CD1c-positive myeloid dendritic cell (primary cell): ENCODE measurements around the gene BACE2.
"Not testable (repeated sequence)": the region's sequence is repeated elsewhere in the genome, so short reads cannot be mapped to it uniquely, and the experiment has no call there.

Source experiments
- DNase-seq: peaks from one replicate; pipeline ENCODE4 v3.0.0-alpha.2; 2016; ENCODE audit errors: extremely low spot score

Gene BACE2

DNA sequence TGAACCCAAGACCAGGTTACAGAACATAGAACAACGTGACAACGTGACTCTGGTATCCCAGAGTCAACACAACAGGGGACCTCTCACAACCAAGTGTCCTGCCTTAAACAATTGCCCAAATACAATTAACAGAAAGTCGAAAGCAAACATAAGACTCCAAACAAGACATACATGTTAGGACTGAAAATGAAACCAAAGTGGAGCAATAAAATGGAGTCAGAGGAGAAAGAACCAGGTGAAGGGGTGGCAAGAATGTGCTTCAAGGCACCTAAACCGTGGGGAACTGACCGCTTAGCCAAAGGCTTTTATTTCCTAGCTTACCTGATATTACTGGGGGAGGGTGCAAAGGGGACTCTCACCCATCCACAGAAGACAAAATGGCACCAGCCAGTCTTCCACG is 17.8 kb downstream of the BACE2 start:
- no peak for DNase-seq

DNA sequence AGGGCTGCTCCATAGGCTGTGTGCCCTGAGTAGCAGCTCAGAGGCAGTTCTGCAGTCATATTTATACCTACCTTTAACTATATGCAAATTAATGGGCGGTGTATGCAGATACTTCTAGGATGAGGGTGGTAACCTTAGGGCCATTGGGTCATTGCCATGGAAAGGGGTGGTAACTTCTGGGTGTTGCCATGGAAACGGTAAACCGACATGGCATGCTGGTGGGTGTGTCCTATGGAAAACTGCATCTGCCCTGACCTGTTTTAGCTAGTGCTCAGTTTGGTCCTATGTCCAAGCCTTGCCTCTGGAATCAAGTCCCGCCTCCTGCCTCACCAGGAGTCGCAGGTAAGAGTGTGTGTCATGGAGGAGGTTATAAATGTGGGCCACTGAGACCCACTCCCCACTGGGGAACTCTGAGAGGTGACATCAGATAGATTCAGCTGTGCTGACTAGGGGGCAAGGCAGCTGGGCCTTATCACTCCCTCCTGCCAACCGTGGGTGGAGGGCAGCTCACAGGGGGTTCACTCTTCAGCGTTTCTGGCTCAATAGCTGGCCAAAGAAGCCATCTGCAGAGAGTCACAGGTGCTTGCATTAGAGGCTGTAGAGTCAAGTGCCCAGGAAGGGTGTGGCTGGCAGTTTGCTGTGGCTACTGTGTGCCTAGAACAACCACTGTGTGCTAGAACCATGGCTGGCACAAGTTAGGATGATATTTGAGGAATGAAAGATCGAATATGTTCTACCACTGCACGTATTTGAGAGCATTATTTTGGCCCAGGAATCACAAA is 19.0 kb downstream of the BACE2 start:
- DNase-seq: no peak

DNA sequence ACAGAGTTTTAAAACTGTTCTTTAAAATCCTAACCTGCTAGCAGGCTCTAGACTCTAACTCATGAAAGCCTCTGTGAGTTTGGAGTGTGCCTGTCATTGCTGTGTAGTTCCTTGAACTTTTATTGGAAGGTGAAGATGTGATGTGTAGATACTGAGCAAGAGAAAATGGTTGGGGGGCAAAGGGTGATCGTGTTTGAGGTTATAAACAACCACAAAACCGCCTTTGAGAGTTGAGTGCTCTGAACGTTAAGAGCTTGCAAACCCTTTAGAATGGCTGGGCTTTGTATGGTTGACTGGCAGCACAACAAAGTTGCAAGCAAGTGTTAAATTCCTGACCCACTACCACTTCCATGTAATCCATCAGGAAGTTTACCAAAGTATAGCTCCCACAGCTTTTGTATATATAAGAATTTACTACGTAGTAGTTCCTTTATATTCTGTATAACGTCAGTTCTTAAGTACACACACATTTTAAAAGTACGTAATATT is 19.6 kb downstream of the BACE2 start:
- DNase-seq: no peak

DNA sequence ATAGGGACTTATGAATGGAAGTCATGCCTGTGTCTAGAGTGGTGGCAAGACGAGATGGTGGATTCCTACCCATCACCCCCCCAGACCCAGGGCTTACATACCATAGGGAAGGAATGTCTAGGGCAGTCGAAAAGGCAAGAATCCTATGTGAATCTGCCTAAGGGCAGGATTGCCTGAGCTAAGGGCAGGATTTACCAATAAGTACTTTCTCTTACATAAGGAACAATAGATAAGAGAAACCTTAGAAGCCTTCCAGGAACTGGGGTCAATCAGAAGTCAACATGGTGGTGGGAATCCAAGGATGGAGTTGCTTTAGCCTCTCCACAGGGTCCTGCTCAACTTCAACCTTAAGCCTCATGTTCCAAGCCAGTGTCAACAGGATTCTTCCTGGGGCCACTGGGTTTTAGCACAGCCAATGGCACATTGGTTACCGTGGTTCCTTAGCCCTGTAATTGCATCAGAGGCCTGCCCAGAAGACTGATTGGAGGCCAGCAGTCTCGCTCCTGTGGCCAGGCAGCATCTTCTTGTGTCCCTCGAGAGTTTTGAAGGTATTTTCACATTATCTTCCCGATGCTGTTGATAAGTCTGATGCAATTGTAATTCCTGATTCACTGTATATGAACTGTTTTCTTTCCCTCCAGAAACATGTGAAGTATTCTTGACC is 20.7 kb downstream of the BACE2 start:
- no peak for DNase-seq

DNA sequence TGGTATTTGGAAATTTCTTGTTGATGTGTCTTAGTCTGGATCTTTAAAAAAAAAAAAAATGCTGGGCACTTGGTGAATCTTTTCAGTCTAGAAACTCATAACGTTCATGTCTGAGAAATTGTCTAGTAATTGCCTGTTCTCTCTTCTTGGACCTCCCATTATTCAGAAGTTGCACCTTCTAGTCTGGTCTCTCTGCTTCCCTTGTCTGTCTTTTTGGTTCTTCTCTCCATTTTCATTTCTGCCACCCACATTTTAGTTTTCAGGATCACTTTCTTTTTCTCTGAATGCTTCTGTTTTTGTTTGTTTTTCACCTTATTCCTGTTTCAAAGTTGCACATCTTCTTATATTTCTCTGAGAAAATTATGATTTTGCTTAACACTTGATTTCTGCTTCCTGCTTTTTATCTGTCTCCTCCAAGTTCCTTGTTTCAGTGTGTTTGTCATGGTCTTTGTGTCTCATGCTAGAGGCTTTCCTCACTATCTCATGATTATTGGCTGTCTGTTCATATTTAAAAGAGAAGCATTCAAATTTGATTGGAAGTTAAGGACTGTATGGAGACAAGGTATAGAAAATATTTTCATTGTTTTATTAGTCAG is 21.3 kb downstream of the BACE2 start:
- no peak for DNase-seq

DNA sequence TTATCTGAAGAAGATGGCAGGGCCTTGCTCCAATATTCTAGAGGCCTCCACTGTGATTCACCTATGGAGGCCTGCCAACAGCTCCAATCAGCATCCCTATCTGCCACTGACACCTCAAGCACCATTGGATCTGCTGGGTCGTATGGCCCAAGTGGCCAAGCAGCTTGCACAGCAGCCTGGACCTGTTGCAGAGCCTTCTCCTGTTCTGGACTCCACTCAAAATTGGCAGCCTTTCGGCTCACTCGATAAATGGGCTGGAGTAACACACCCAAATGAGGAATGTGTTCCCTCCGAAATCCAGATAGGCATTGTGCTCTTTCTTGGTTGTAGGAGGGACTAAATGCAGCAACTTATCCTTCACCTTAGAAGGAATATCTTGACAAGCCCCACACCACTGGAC is 24.6 kb downstream of the BACE2 start:
- DNase-seq: not testable (repeated sequence)

DNA sequence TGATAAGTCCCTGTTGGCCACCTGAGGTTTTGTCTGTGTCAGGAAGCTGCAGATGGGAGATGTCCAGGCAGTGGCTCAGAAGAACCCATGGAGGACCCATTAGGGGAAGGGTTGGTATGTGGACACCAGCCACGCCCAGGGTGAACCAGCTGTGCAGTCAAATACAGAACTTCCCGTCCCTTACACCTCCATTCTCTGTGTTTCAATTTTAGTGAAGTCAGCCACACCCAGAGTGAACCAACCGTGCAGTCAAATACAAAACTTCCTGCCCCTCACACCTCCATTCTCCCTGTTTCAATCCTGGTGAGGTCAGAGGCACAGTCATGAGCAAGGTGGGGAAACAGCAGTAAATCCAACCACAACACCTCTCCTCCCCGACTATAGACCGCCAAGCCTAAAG is 27.4 kb downstream of the BACE2 start:
- DNase-seq: no peak

DNA sequence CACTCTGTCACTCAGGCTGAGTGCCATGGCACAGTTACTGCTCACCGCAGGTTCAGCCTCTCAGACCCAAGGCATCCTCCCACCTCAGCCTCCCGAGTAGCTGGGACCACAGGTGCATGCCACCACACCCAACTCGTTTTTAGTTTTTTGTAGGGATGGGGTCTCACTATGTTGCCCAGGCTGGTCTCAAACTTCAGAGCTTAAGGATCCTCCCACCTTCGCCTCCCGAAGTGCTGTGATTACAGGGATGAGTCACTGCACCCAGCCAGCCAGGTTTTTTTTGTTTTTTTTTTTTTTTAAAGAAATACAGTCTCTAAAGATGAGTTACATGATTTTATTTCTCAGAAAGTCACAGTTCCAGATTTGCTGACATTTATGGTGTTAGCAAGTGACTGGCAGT is 29.0 kb downstream of the BACE2 start:
- no peak for DNase-seq

DNA sequence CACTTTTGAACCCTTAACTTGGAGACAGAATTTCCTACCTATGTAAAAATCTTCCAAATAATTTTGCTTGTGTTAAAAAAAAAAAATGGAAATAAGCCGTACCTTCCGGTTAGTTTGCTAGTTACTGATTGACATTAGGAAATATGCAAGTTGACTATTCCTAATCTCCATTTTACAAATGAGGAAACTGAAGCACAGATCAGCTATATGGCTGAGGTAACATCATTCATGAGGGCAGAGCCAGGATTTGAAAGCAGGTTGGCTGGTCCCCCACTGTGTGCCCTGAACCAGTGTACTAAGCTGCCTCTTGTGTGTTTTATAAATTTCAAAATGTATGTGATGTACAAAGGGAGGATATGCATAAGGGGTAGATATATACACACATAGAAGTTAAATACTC is 29.6 kb downstream of the BACE2 start:
- no peak for DNase-seq

DNA sequence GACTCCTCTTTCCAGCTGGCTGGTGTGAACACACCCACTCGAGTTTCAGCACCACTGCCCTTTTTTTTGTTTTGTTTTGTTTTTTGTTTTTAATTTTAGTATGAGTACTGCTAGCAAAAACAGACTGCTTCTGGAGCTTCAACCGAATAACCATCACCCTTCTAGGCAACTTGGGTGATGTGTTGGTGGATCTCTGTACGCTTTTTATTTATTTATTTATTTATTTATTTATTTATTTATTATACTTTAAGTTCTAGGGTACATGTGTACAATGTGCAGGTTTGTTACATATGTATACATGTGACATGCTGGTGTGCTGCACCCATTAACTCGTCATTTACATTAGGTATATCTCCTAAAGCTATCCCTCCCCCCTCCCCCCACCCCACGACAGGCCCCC is 30.7 kb downstream of the BACE2 start:
- not testable (repeated sequence) for DNase-seq

DNA sequence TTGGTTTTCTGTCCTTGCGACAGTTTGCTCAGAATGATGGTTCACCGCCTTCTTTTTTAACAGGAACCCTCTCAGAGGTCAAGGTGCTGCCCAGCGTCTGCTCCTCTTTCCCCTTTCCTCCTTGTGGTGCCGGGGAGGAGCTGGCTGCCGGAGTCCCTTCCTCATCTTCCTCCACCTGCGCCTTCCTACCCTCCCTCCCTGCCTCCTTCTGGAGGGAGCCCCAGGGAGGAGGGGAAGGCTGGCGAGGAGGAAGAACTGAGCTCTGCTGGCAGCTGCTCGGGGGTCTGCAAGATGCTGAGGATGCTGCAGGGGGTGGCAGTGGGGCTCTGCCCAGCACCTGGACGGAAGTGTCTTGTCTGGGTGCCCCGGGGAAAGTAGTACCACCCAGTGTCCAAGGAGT is 31.2 kb downstream of the BACE2 start:
- DNase-seq: no peak

DNA sequence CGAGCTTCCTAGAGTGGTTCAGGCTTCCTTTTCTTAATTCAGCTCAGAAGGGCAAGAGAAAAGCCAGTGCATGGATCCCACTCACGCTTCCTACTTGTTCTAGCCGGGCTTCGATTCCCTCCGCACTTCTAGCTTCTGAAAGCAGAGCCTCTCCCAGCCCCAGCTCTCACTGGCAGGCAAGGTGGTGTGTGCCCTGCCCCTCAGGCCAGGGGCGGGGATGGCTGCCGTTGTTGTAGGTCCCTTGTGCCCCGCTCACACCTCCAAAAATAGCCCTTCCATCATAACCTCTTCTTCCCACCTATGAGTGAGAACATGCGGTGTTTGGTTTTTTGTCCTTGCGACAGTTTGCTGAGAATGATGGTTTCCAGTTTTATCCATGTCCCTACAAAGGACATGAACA is 31.6 kb downstream of the BACE2 start:
- DNase-seq: no peak

DNA sequence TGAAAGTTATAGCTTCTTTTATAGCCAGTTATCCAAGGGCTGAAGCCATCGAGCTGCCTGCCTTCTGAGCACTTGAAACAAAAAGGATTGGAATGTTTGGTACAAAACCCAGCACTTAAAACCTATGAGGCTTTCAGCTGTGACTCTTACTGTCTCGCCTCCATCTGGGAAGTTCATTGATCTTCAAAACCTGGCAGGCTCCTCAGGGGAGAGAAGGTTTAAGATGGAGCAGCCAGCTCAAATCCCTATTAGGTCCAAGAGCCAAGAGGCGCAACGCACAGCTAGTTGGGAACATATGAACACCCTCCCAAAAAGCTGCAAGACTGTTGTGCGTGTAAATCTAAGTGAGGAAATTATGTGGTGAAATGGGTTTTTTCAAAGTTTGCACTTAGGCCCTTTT is 33.4 kb downstream of the BACE2 start:
- no peak for DNase-seq

DNA sequence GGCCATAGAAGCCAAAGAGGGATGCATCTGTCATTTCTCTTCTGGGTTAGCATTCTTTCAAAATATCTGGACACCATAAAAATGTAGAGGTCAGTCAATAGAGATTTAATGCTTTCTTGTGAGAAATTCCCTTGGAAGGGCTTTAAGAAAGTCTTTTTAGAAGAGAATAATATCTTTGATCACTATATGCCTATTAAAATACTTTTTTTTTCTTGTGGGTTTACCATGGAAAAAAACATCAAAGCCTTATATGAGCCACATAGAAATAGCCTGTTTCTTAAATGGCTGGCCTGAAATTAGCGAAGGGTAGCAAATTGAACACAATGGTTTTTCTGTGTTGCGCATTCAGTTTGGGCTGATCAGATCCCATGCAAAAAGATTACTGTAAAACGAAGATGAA is 36.8 kb downstream of the BACE2 start:
- no peak for DNase-seq

DNA sequence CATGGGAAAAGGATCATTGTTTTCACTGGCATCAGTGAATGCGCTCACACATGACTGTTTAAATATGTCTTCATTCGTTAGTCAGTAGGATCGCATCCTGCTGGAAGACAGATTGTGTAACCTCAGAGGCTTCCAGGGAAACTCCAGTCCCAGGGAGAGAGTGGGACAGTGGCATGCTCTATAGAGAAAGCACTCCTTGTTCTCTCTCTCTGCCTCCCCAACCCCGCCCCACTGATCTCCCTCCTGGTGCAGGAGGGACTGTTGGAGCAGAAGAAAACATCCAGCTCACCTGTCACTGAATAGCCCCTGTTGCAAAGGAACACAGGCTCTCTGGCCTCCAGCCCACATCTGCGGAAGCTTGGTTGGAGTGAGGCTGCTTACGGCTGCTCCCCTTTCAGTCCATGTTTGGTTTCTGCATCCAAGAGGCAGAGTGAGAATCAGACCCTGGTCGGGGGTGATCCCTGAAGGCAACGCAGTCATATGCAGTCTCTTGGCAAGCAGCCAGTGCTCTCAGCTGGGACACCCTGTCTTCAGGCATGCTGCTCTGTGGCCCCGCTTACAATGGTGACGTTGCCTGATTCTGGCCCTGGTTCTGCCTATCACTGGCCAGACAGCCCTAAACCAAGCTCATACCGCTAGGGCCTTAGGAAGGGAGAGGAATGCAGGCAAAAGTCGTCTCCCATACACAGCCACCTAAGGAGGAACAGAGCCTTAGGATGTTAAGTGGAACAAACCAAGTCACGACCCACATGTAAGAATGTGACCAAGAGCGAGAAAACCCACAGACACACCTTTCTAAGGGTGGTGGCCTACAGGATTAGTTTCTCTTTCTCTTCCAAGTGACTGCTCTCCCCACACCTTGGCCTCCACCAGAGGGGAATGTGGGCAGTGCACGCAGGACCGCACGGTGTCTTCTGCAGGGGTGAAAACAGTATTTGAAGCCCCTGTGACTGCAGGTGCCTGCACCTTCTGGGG is 39.7 kb downstream of the BACE2 start:
- no peak for DNase-seq

DNA sequence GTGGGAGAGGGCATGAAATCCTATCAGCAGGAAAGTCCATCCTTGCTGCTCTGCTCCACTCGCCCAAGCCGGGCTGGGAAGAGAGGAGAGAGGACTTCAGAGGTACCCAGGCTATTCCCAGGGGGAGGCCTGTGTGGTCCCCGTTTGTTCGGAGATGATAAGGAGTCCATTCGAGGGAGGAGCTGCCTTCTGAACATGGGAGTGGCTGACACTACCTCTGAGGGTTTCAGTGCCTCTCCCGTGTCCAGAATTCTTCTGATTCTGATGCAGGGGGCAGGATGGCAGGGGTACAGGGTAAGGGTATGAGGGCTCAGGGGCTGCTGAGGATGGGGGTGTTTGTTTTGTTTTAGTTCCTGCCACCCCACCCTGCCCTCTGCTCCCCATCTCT is 40.4 kb downstream of the BACE2 start:
- no peak for DNase-seq

DNA sequence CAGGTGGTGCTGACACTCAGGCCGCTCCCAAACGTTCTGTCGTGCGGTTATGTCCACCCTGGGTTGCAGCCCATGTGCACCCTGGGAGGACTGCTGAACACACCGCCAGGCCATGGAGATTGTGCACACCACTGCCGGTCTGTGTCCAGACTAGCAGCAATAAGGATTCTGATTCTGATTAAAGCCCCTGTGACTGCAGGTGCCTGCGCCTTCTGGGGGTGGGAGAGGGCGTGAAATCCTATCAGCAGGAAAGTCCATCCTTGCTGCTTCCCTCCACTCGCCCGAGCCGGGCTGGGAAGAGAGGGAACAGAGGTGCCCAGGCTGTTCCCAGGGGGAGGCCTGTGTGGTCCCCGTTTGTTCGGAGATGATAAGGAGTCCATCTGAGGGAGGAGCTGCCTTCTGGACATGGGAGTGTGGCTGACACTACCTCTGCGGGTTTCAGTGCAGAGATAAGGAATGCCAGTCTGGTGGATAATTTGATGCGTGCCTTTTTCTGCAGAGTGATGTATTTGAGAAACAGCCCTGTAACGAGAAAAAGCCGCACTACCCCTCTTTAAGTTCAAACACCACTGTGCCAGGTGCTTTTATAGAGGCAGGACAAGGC is 41.2 kb downstream of the BACE2 start:
- no peak for DNase-seq

DNA sequence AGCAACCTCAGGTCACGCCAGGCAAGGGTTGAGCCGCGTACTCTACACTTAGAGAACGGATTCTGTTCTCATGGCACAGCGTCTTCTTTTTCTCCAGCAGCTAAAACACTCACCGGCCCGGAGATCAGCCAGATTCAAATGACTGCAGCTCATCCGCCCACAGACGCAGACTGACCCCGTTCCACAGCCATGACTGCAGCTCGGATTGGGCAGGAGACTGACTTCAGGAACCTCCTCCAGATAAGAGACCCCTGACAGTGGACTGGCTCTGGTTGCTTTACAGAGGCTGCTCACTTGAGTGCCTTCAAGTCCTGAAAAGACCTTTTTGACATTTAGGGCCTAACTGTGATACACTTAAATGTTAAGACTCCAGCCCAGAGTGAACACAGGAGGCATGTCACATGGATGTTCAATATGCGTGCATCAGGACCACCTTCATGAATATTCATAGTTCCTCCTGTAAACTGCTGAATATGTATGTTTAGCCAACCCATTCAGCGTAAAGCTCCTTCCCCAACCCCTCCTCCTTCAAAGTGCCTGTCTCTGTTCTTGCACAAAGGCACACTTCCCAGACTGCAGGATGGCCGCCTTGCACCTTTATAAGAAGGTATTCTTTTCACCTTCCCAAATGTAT is 42.6 kb downstream of the BACE2 start:
- DNase-seq: no peak

DNA sequence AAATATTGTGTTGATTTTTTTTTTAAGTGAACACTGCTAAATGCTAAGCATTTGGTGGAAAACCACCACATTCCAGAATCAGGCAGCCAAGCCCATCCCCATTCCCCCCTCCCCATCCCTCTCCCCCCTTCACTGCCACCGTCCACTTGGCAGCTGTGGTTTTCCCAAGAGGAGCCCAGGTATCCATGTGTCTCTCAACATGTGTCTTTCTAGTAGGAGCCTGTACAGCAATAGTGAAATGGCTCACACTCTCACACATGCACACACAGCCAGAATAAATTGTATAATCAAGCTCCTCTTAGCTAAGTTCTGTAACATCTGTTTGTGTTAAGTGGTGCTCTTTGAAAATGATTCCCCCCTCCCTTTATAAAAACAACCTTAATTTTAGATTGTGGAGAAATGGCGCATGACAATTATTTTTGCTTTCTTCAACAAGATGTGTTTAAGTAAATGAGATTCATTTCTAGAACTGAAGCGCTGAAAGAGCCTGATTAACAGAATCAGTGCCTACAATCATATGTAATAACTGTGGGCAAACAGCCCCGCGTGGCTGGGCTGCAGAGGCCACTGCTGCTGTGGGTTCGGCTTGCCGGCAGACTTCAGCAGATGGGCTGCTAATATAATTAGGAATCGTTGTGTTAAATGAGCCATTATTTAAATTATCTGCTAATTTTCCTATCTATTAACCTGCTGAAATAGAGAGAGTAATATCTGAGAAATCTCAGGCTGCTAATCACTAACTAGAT is 43.3 kb downstream of the BACE2 start:
- no peak for DNase-seq

DNA sequence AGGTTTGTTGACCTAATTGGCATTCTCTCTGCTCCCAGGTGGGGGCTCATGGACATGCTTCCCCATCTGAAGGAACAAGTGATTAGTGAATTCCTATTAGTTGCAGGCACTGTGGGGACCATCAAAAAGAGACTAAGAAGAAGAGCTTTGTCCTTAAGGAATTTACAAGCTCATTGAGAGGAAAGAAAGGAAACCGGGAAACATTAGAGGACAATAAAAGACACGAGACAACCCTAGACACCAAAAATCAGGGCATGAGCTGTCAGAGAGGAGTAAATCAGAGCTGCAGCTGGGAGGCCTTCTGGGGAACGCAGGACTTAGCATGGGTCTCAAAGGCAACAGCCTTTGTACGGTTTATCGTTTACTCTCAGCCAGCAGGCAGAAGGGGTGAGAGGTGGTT is 45.1 kb downstream of the BACE2 start:
- DNase-seq: no peak
